Germinal center (tissue), 1 donor: ENCODE measurements around the gene CEACAM19.
"Not testable (repeated sequence)": the region's sequence is repeated elsewhere in the genome, so short reads cannot be mapped to it uniquely, and the experiment has no call there.

Experiments used
- DNase-seq: peaks from one replicate; pipeline ENCODE4 v3.0.0; 2012; ENCODE audit warnings: mixed read lengths, low spot score

Gene CEACAM19

GRCh38 chr19:44671400-44671799 lies at the start of gene CEACAM19:
TSS of gene CEACAM19 (plus strand) at chr19:44671482. CDS start at chr19:44671932, 450 bp downstream.
- DNase-seq = no peak

GRCh38 chr19:44623080-44623479 lies 48.2 kb upstream of the CEACAM19 start:
- no peak for DNase-seq

GRCh38 chr19:44623626-44624025 lies 47.7 kb upstream of the CEACAM19 start:
- DNase-seq = no peak

GRCh38 chr19:44624840-44625354 lies 46.4 kb upstream of the CEACAM19 start:
- DNase-seq = no peak

- not testable (repeated sequence) for DNase-seq
These were observed 45.6 kb upstream of the CEACAM19 start for GRCh38 chr19:44625637-44626036.

- DNase-seq = no peak
These were observed 45.1 kb upstream of the CEACAM19 start for GRCh38 chr19:44626048-44626624.

GRCh38 chr19:44627631-44628030 lies 43.7 kb upstream of the CEACAM19 start:
- no peak for DNase-seq

- no peak for DNase-seq
These were observed 42.5 kb upstream of the CEACAM19 start for GRCh38 chr19:44628793-44629192.

- DNase-seq = not testable (repeated sequence)
These were observed 39.7 kb upstream of the CEACAM19 start for GRCh38 chr19:44631611-44632010.

GRCh38 chr19:44634058-44634457 lies 37.2 kb upstream of the CEACAM19 start:
- DNase-seq = not testable (repeated sequence)

GRCh38 chr19:44634785-44635184 lies 36.5 kb upstream of the CEACAM19 start:
- no peak for DNase-seq

- DNase-seq = no peak
These were observed 35.5 kb upstream of the CEACAM19 start for GRCh38 chr19:44635581-44636438.

- no peak for DNase-seq
These were observed 34.6 kb upstream of the CEACAM19 start for GRCh38 chr19:44636439-44637389.

GRCh38 chr19:44637390-44637764 lies 33.9 kb upstream of the CEACAM19 start:
- no peak for DNase-seq

GRCh38 chr19:44640518-44640917 lies 30.8 kb upstream of the CEACAM19 start:
- DNase-seq = no peak

- no peak for DNase-seq
These were observed 29.6 kb upstream of the CEACAM19 start for GRCh38 chr19:44641501-44642265.

GRCh38 chr19:44642377-44642776 lies 28.9 kb upstream of the CEACAM19 start:
- no peak for DNase-seq

- DNase-seq = no peak
These were observed 27.5 kb upstream of the CEACAM19 start, which contains the start of gene PVR for GRCh38 chr19:44643605-44644401. TSS of gene PVR (plus strand) at chr19:44643910. CDS start at chr19:44644097, 187 bp downstream.

GRCh38 chr19:44644402-44645016 lies 26.8 kb upstream of the CEACAM19 start:
- no peak for DNase-seq
